HG02798 (cell line): ENCODE measurements around the gene TBCK.
"Not testable (repeated sequence)": the region's sequence is repeated elsewhere in the genome, so short reads cannot be mapped to it uniquely, and the experiment has no call there.

Experiments
- ATAC-seq: cut with Tn5 transposase; IDR thresholded peaks from one replicate; pipeline ENCODE4 v1.9.1; 2021; ENCODE audit warnings: mild to moderate bottlenecking; ENCODE audit not compliant: unreplicated experiment, poor library complexity

TBCK gene

DNA sequence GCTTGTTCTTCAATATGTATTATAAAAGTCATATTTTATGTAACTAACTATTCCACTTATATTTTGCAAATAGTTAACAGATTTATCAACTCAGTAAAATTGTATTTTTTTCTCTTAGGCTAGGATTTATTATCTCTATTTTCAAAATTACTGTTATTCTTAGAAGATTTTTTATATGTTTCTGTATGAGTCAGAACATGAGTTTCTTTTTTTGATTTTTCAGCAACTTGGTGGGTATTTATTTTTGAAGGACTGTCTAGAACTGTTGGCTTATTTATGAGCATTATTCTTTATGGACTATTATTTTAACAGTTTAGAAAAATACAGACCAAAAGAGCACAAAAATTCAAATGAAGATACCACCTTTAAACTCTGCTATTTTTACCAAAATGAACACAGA, 7.1 kb upstream of the TBCK start:
- no peak for ATAC-seq

DNA sequence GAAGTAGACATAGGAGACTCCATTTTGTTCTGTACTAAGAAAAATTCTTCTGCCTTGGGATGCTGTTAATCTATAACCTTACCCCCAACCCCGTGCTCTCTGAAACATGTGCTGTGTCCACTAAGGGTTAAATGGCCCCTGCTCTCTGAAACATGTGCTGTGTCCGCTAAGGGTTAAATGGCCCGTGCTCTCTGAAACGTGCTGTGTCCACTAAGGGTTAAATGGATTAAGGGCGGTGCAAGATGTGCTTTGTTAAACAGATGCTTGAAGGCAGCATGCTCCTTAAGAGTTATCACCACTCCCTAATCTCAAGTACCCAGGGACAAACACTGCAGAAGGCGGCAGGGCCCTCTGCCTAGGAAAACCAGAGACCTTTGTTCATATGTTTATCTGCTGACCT, 5.8 kb upstream of the TBCK start:
- ATAC-seq, result not testable (repeated sequence)

DNA sequence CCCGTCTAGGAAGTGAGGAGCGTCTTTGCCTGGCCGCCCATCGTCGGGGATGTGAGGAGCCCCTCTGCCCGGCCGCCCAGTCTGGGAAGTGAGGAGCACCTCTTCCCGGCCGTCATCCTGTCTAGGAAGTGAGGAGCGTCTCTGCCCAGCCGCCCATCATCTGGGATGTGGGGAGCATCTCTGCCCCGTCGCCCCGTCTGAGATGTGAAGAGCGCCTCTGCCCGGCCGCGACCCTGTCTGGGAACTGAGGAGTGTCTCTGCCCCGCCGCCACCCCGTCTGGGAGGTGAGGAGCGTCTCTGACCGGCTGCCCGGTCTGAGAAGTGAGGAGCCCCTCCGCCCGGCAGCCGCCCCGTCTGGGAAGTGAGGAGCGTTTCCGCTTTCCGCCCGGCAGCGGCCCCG, 5.2 kb upstream of the TBCK start:
- not testable (repeated sequence) for ATAC-seq

DNA sequence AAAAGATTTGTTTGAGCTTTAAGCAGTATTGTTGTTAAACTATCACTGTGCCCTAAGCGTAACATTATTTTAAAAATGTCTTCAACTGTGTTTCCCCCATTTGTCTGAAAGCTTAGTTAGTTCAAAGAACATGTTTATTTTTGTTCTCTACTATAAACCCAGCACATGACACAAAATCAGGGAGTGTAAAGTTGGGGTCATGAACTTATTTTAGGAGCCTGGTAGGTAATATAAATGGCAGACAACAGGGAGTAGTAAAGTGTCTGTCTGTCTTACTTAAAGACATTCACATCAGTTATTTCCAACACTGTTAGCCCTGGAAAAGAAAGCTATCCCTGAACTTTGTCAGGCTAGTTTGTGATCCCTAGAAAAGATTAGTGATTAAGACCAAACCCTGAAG, 4.2 kb upstream of the TBCK start:
- ATAC-seq, result no peak

DNA sequence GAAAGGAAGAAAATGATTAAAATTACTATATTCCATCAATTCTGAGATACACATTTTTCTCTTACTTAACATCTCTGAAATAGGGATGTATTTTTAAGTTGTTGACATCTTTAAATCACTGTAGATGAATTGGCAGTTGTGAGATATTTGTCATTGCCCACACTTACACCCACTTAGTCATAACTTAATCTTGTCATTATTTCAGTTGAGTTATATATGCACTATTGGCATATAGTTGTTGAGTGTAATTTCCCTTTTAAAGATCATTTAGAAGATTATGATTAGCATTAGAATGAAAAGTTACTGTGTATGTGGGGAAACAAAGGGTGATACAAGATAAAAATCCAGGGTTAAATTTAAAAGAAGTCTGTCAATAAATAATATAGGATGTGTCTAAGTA, 2.5 kb upstream of the TBCK start:
- ATAC-seq, result no peak

DNA sequence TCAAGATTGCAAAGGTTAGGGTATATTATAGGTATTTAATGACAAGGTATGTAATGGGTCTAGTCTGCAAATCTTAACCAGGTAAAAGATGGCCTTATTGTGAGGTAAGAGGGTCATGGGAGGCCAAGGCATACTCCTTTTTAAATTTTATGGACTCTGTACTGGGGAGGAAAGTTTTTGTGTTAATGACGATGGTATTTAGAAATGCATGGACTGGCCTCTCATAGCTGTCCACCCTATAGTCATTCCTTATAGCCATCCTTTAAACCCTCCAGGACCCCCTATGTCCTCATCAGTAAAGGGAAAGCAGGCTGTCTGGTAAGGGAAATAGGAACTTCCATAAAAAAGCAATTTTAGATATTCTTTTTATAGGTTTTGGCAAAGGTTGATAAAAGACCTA, 1.8 kb upstream of the TBCK start:
- no peak for ATAC-seq

DNA sequence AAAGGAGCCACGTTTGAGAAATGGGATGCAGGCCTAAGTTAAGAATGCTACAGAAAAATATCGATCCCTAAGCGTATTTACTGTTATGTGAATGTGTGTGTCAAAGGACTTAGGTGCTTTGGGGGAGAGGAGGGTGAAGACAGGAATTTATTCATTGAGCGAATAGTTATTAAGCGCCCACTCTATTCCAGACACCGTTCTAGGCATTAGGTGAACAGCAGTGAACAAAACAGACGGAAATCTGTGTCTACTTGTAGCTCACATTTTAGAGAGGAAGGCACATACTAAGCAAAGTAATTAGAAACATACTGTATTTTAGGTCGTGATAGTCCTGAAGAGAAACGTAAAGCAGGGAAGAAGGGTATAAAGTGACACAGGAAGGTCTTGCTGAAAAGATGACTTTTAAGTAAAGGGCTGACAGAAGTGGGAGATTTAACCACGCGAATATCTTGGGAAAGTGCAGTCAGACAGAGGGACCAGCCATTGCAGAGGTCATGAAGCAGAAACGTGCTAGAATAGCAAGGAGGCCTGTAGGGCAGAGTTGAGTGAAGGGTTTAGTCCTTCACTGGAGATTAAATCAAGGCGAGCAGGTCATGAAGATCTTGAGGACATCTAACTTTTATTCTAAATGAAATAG, 882 bp upstream of the TBCK start:
- peak; percentile 0 for ATAC-seq

DNA sequence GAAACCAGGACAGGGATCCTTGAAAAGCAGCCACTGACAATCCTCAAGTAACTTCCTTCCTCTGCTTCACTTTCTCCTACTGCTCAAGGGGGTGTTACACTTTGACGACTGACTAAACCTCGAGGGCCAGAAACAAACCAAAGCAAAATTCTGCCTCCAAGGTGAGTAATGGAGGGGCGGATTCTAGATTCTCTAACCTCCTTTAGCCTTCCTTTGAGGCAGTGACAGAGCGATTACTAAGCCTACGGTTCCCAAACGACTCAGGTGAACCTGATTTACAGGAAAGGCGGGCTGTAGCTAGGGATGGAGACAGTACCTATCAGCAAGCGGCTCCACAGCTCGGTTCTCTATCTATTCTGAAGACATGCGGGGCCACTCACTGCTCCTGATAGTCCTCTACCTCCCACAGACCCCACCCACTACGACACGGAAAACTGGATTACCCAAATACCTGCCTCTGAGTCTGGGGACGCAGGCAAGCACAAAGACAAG, 487 bp downstream of the TBCK start:
- ATAC-seq, result peak; percentile 24

DNA sequence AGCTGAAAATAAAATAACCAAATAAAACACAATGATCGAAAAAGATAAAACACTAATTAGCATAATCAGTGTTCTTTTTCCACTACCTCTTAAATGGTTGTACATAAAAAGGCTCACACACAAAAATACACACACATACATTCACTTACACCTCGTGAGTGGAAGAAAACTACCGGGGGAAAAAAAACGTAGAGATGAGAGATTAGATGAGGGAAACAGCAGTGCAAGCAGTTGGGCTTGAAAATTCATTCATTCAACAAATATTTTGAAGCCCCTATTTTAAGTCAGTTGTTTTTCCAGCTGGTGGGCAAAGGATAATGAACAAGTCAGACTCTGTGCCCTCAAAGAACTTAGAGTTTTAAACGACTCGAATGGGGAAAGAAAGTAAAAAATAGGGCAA, 1.0 kb downstream of the TBCK start:
- no peak for ATAC-seq

DNA sequence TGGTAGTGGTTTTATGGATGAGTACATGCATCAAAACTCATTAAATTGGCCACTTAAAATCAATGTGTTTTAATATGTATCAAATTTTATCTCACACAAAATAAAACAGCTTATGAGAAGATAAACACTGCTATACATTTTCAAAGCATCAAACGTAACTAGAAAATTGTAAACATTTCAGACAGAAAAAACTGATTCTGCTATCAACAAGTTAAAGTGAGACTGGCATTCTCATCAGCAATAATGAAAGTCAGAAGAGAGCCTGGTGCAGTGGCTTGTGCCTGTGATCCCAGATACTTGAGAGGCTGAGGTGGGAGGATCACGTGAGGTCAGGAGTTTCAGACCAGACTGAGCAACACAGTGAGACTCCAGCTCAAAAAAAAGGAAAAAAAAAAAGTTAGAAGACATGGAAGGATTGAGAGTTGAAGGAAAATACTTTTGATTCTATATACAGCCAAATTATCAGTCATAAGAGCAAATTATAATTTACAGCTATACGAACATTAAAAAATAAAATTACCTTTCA, 2.9 kb downstream of the TBCK start:
- ATAC-seq, result no peak

DNA sequence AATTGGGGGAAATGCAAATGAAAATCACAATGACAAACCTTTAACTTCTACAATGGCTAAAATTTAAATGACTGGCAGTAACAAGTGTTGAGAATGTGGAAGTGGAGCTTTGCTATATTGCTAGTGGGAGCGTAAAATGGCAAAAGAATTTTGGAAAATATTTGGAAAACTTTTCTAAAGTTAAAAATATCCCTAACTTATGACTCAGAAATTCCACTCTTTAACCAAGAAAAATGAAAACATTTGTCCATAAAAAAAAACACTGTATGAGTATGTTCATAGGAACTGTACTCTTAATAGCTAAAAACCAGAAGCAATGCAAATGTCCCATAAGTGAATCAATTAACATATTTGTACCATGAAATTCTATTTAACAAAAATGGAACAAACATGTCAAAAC, 3.6 kb downstream of the TBCK start:
- no peak for ATAC-seq

DNA sequence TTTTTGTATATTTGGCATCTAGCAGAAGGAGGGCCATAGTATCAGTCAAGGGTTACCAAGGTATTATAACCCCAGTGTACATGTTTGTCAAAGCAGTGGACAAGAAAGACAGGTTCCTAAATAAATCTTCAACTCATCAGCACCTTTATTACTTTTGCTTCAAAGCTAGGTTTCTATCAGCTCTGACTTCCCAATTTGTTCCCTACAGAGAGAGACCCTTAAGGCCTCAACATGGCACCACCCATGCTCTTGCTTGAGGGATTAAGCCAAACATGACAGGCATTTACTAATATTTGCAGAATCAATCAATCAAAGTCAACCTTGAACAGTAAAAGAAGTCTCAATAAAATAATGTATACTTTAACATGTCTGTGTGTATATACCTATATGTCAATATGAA, 9.4 kb downstream of the TBCK start:
- no peak for ATAC-seq

DNA sequence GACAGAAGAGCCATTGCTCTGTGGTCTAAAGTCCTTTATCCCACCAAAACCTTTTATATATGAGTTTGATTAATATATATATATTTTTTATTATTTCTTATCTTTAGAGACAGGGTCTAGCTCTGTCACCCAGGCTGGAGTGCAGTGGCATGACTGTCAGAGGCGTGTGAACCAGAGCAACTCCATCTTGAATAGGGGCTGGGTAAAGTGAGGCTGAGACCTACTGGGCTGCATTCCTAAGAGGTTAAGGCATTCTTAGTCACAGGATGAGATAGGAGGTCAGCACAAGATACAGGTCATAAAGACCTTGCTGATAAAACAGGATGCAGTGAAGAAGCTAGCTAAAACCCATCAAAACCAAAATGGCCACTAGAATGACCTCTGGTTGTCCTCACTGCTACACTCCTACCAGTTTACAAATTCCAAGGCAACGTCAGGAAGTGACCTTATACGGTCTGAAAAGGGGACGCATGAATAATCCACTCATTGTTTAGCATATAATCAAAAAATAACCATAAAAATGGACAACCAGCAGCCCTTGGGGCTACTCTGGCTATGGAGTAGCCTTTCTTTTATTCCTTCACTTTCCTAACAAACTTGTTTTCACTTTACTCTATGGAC, 10.5 kb downstream of the TBCK start:
- ATAC-seq, result no peak

DNA sequence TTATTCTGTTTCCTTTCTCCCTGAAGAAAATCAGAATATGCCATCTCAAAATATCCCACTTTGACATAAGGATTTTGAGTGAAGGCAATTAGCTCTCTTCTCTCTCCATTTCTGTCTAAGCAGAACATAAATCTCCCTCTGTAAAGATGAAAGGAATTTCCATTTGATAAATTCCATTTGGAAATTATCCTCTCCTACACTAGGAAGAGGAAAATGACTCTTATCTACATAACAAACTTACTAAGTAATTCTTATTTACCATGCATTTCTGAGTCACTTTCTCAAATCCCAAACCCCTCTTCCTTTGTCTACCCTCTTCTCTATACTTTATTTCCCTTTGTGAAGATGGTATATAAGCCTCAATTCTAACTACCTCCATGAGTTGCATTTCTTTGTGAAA, 11.4 kb downstream of the TBCK start:
- no peak for ATAC-seq

DNA sequence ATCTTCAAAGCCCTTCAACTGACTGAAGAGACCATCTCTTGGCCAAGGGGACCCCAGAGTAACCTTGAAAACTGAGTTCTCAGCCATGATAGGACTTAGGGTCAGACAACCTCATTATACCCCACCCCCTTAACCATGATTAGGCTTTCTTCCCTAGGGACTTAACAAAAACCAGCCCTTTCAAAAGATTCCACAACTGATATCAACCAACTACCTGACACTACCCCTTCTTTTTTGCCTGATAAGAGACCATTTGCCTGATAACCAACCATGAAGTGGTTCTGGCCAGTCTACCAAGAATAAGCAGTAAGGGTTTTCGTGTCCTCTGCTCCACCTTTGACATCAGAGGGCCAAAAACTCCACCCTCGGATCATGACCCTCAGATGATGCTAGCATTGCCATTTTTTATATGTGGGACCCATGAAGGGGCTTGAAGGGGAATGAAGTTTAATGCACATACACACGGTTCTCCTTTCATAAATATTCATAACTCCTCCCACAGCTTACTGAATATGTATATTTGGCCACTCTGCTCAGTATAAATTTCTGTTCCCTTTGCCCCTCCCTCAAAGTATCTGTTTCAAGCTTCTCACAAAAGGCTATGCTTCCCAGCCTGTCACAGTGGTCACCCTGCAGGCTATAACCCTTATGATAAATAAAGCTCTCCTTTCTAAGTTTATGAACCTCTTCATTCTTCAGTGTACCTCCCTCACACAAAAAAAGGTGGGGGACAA, 12.3 kb downstream of the TBCK start:
- ATAC-seq, result no peak

DNA sequence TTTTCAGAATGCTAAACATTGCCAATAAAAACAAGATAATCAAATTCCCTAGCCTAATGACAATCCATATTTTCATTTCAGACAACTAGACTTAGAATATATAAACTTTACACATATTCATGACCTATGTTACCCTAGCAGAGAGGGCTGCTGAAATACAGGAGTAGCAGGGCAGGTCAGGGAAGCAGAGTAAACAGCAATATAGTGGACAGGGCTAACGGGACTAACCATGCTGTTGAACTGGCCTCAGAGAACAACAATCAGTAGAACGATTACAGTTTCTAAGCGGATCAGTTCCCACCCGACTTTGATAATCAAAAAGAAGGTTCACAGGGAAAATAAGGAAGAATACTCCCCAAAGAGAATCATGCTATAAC, 14.0 kb downstream of the TBCK start:
- no peak for ATAC-seq

DNA sequence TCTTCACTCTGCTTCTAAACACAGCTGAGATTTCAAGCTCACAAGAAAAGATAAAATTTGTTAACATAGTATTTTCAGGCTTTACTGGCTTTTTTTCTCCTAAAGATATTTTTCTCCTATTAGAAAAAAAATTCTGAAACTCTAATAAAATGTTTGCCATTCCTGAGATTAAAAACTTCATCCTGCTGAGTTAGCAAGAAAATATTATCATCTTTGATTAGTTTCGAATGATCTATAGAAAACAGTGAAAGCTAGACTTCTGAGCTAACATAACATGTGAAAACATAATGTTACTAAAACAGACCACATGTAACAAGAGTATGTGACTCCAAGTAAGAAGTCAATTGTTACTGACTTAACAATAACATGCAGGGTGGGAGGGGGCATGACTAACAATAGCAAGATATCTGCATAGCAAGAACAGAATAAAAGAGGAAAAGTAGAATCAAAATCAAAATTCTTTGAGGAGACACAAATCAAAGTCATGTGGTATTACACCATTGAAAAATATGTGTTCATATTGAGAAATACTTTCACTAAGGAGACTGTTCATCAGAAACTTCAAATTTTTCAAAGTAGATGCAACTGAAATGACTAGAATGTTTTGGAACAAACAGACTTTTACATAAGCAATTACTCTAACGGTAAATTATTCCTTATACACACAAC, 14.5 kb downstream of the TBCK start:
- ATAC-seq, result no peak

DNA sequence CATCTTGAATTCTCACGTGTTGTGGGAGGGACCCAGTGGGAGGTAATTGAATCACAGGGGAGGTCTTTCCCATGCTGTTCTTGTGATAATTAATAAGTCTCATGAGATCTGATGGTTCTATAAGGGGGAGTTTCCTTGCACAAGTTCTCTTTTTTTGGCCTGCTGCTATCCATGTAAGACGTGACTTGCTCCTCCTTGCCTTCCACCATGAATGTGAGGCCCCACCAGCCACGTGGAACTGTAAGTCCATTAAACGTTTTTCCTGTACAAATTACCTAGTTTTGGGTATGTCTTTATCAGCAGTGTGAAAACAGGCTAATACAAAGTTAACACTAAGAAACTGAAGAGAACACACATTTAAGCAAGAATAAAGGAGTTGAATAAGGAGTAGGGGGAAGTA, 16.0 kb downstream of the TBCK start:
- ATAC-seq, result no peak

DNA sequence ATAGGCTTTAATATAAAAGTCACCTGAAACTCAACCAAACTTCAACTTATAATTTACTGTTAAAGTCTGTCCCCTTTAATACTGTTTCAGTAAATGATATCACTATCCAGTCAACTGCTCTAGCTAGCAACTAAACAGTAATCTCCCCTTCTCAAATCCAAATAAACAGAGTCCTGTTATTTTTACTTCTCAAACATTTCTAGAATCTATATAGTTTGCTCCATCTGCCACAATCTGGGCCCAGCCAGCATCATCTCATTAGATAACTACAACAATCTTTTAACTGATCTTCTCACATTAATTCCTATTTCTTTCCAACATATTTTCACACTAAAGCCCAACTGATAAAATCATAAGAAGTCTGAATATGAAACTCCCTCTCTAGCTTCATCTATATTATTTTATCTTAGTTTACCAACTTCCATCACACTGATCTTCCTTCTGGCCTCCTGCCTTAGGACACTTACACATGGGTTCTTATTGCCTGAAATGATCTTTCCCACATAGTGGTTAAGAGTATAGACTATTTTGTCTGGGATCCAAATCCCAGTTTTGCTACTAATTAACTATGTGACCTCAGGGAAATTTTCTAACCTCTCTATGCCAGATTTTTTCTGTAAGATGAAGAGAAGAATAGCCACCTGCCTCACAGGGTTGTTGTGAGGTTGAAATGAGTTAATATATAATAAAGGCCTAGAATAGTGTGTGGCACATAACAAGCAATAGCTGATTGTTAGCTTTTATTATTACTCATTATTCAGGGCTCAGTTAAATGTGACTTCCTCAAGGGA, 18.6 kb downstream of the TBCK start:
- no peak for ATAC-seq

DNA sequence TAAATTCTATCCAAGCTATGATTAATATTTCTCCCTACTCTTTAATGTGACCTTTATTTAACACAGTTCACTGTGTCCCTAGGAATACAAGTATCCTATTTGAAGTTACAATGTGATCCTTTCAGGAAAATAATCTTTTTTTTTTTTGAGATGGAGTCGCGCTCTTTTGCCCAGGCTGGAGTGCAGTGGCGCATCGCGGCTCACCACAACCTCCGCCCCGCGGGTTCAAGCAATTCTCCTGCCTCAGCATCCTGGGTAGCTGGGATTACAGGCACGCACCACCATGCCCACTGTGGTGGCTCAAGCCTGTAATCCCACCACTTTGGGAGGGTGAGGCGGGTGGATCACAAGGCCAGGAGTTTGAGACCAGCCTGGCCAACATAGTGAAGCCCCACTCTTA, 21.9 kb downstream of the TBCK start:
- ATAC-seq, result no peak
